Sigmoid colon (tissue), 7 donors: Measurements from ENCODE around the gene FBXO17. TPM values are rescaled to one million over a fixed set of nuclear protein-coding genes. Genes with fewer than 3 reads are reported as not detected.

Experiments
- DNase-seq: peaks from one replicate; pipeline ENCODE4 v3.0.0-alpha.2; 2019
- H3K27ac ChIP-seq, 4 donors: fragments of 200-600 bp; sonication (generic); one replicate each; pipeline ENCODE4 v1.5.1; 2016 to 2019; ENCODE audit warnings: mild to moderate bottlenecking in 1 of 4
- H3K27me3 ChIP-seq, 3 donors: fragments of 200-600 bp; sonication (generic); one replicate each; pipeline ENCODE4 v1.5.1; 2019; ENCODE audit warnings: mild to moderate bottlenecking in 1 of 3
- H3K36me3 ChIP-seq, 4 donors: fragments of 200-600 bp; sonication (generic); one replicate each; pipeline ENCODE4 v1.5.1; 2016 to 2019
- H3K4me1 ChIP-seq, 4 donors: fragments of 200-600 bp; sonication (generic); one replicate each; pipeline ENCODE4 v1.5.1; 2017 to 2019
- H3K4me3 ChIP-seq, 4 donors: fragments of 200-600 bp; sonication (generic); one replicate each; pipeline ENCODE4 v1.5.1; 2017 to 2019; ENCODE audit warnings: mild to moderate bottlenecking in 2 of 4, moderate library complexity in 1 of 4
- H3K9me3 ChIP-seq, 4 donors: fragments of 200-600 bp in 3 of 4; sonication (generic) in 3 of 4; one replicate each; pipeline versions ENCODE4 v1.5.1 to v1.6.1; 2013 to 2019
- EP300 ChIP-seq, 4 donors: sonication (generic); formaldehyde crosslinking; IDR thresholded peaks; one replicate each; pipeline ENCODE4 v1.6.1; 2017; ENCODE audit warnings: antibody characterized with exemption in 4 of 4
- POLR2A ChIP-seq, 2 donors: fragments of 450-650 bp; IDR thresholded peaks; one replicate each; pipeline ENCODE4 v1.6.1; 2016; ENCODE audit warnings: antibody characterized with exemption in 2 of 2, mild to moderate bottlenecking in 2 of 2, moderate library complexity in 2 of 2
- POLR2AphosphoS5 ChIP-seq, 4 donors: sonication (generic); formaldehyde crosslinking; IDR thresholded peaks; one replicate each; pipeline ENCODE4 v1.6.1; 2017; ENCODE audit warnings: antibody characterized with exemption in 4 of 4
- WGBS, 2 donors: extraction: QIAGEN DNeasy Blood & Tissue Kit; methylation state at CpG; one replicate each; pipeline ENCODE4 v1.1.7; 2013; 5-methylcytosine and 5-hydroxymethylcytosine counted together
- intact Hi-C: fragments of 100-400 bp; cut with DNase I; formaldehyde crosslinking; loops from one replicate; pipeline ENCODE4 v1.15.1; 2023
- polyA plus RNA-seq, 3 donors: library from polyadenylated mRNA; stranded (reverse); fragments of 200-250 nt; gene quantifications; one replicate each; pipeline ENCODE4 v1.2.3, GENCODE V29; 2013
- total RNA-seq, 4 donors: library from RNA; depleted of rRNA; stranded (reverse); fragments of >200 nt; gene quantifications; one replicate each; pipeline ENCODE4 v1.1.0, GENCODE V29; 2016
- TF ChIP-seq, protein P1 (sequence below), 4 experiments: fragments of 450-650 bp in 3 of 4; fragments of 200-600 bp in 1 of 4; IDR thresholded peaks; one replicate each; pipeline ENCODE4 v1.5.1; 2016 to 2019; ENCODE audit warnings: antibody characterized with exemption in 4 of 4, mild to moderate bottlenecking in 3 of 4, moderate library complexity in 2 of 4
- donor health status: healthy with polysubstance abuse.
- donor health status: Bipolar disorder and iron deficiency.
- donor health status: healthy.

Gene FBXO17
- total and polyA plus RNA-seq, 7 donors, result 1.6 to 28.6 (median 20.3) TPM

DNA sequence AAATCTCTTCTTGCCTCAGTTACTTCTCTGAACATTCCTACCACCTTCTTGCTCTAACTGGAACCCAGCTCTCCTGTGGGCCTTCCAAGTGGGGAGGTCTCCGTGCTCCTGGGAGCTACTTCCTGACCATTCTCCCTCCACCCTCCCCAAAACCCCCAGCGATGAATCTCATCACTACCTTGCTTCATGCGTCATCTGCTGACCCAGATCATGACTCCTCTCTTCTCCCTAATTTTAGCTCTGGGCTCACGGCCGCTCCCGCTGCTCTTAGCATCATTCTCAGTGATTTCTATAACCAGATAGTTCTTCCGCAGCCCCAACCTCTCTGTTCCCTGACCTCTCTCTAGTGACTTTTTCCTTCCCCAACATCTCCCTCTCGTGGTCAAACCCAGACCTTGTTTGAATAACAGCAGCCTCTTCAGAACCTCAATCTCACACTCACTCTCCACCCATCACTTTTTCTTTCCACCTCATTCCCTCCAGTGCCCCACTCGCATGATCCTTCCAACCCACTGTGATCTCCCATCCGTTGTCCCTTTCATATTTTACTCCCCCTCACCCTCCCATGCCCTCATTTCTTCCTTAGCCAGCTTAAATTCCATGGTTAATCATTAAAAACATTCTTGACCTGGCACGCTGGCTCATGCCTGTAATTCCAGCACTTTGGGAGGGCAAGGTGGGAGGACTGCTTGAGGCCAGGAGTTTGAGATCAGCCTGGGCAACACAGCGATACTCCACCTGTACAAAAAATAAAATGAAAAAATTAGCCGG, 23.0 kb downstream of the FBXO17 start:
- no peaks in the 10 kb centered on the region for H3K27me3 ChIP-seq
- intact Hi-C loops, result no loop called here
- 31 to 62% methylated on average over 13 of the region's 13 CpGs for WGBS, 2 donors

DNA sequence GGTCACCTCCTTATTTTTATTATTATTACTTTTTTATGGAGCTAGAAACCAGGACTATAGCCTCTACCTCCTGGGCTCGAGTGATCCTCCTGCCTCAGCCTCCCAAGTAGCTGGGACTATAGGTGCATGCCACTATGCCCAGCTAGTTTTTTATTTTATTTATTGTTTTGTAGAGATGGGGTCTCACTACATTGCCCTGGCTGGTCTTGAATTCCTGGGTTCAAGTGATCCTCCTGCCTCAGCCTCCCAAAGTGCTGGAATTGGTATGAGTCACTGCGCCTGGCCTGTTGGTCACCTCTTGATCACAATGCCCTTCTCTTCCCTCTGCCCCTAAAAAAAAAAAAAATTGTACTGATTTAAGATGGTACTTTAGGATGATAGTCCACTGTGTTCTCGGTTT, 24.4 kb downstream of the FBXO17 start:
- Histone ChIP-seq H3K27me3 (no peaks in the 10 kb centered on the region), H3K27ac (no peak overlapping the region), H3K4me1 (peaks cover 0 to 11% (median 10%) of the 10 kb centered on the region in 4 donors), H3K4me3 (no peak overlapping the region), H3K36me3 (peaks cover 0 to 13% (median under 1%) of the 10 kb centered on the region in 4 donors), H3K9me3 (no peaks in the 10 kb centered on the region)
- 54 to 80% methylated on average over 3 of the region's 3 CpGs for WGBS, 2 donors
- no peak for TF ChIP-seq POLR2AphosphoS5 (IDR thresholded peaks at IDR 0.05)
- TF ChIP-seq, protein P1, sequence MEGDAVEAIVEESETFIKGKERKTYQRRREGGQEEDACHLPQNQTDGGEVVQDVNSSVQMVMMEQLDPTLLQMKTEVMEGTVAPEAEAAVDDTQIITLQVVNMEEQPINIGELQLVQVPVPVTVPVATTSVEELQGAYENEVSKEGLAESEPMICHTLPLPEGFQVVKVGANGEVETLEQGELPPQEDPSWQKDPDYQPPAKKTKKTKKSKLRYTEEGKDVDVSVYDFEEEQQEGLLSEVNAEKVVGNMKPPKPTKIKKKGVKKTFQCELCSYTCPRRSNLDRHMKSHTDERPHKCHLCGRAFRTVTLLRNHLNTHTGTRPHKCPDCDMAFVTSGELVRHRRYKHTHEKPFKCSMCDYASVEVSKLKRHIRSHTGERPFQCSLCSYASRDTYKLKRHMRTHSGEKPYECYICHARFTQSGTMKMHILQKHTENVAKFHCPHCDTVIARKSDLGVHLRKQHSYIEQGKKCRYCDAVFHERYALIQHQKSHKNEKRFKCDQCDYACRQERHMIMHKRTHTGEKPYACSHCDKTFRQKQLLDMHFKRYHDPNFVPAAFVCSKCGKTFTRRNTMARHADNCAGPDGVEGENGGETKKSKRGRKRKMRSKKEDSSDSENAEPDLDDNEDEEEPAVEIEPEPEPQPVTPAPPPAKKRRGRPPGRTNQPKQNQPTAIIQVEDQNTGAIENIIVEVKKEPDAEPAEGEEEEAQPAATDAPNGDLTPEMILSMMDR (IDR thresholded peaks at IDR 0.05), result no peak
- no peak for TF ChIP-seq EP300 (IDR thresholded peaks at IDR 0.05)
- TF ChIP-seq POLR2A (IDR thresholded peaks at IDR 0.05), result no peak
- intact Hi-C loops, result no loop called here
- DNase-seq, result no peak

More for the DNA sequence above, 23.0 kb downstream of the FBXO17 start:
- no peak for DNase-seq
- no peaks in the 10 kb centered on the region for H3K9me3 ChIP-seq
- no peak overlapping the region for H3K4me3 ChIP-seq
- no peak overlapping the region for H3K27ac ChIP-seq
- peaks cover 0 to 11% (median 10%) of the 10 kb centered on the region in 4 donors for H3K4me1 ChIP-seq
- H3K36me3 ChIP-seq, result peaks cover 0 to 13% (median 0%) of the 10 kb centered on the region in 4 donors
- TF ChIP-seq EP300 (IDR thresholded peaks at IDR 0.05) (no peak), POLR2A (IDR thresholded peaks at IDR 0.05) (no peak), POLR2AphosphoS5 (IDR thresholded peaks at IDR 0.05) (no peak)
- TF ChIP-seq, protein P1 (IDR thresholded peaks at IDR 0.05), result no peak

DNA sequence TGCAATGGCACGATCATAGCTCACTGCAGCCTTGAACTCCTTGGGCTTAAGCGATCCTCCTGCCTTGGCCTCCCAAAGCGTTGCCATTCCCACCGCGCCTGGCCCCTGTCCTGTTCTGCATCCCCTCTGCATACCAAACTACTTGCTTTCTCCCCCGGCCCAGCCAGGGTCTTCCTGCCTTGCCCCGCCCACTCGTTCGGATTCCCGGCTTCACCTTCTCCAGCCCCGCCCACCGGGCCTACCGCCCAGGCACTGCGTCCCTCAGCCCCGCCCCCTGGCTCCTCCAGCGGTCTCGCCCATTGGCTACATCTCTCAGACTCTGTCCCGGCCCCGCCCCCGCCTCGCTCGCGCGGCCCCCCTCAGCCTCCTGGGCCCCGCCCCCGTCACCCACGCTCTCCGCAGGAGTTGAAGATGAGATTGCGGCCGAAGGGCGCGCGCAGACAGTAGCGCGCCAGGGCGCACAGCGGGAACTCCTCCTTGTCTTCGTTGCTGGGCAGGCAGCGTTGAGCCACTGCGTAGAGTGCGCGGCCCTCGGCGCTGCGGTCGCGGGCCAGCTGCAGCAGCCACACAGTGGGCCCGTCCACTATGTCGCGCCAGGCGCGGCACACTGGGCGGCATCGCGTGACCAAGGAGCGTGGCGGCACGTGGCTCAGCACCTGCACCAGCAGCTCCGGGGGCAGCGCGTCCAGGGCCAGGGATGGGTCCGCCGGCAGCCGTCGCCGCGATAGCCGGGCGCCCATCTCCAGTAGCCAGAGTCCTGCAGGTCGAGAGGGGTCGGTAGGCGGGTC, 25.8 kb downstream of the FBXO17 start:
- Histone ChIP-seq H3K4me3 (peak overlapping the region; percentile 14 to 48 (median 39)), H3K9me3 (no peaks in the 10 kb centered on the region), H3K27ac (peak overlapping the region in 2 of 4 donors; percentile 5 to 23), H3K4me1 (peaks cover 0 to 11% (median 10%) of the 10 kb centered on the region in 4 donors), H3K36me3 (peaks cover 0 to 16% (median 3%) of the 10 kb centered on the region in 4 donors), H3K27me3 (no peaks in the 10 kb centered on the region)
- intact Hi-C loops, result no loop called here
- peak; percentile 90 for DNase-seq
- no peak for TF ChIP-seq POLR2A (IDR thresholded peaks at IDR 0.05)
- no peak for TF ChIP-seq EP300 (IDR thresholded peaks at IDR 0.05)
- TF ChIP-seq, protein P1 (IDR thresholded peaks at IDR 0.05), result no peak
- WGBS, 2 donors, result 8 to 15% methylated on average over 72 of the region's 72 CpGs

GRCh38 chr19:38946229-38947010, 29.1 kb downstream of the FBXO17 start:
- 54 to 86% methylated on average over 11 of the region's 11 CpGs for WGBS, 2 donors
- TF ChIP-seq, protein P1 (IDR thresholded peaks at IDR 0.05), result no peak
- TF ChIP-seq EP300 (IDR thresholded peaks at IDR 0.05) (no peak), POLR2A (IDR thresholded peaks at IDR 0.05) (no peak), POLR2AphosphoS5 (IDR thresholded peaks at IDR 0.05) (no peak)
- intact Hi-C loops, result no loop called here

More at GRCh38 chr19:38946229-38947010, 29.1 kb downstream of the FBXO17 start:
- Histone ChIP-seq H3K27ac (no peak overlapping the region), H3K4me1 (peaks cover 0 to 11% (median 10%) of the 10 kb centered on the region in 4 donors), H3K27me3 (no peaks in the 10 kb centered on the region), H3K36me3 (peaks cover 0 to 23% (median 3%) of the 10 kb centered on the region in 4 donors), H3K4me3 (no peak overlapping the region), H3K9me3 (no peaks in the 10 kb centered on the region)
- DNase-seq, result no peak
